Measurements from ENCODE around the gene XPNPEP1. TPM values are rescaled to one million over a fixed set of nuclear protein-coding genes. Genes with fewer than 3 reads are reported as not detected.

Gene XPNPEP1
- total RNA-seq, 4 donors from 2014 or later, result 77.5 to 109 (median 100) TPM

- no peak overlapping the region for H3K4me3 ChIP-seq (ENCODE audit: low read depth, poor library complexity, severe bottlenecking)
- 93 to 98% methylated on average over 2 of the region's 2 CpGs for WGBS, 2 donors
- intact Hi-C loops (cut with DNase I; ENCODE audit: low total_unique reads), result no loop called here
- TF ChIP-seq CTCF (IDR thresholded peaks at IDR 0.05), result no peak
- no peak for TF ChIP-seq POLR2A (IDR thresholded peaks at IDR 0.05)
- no peak for DNase-seq (ENCODE audit: low spot score in 2 of 2)
Observed at GRCh38 chr10:109863775-109864174, 59.5 kb downstream of the XPNPEP1 start.

- DNase-seq (ENCODE audit: low spot score in 2 of 2), result no peak
- no peak overlapping the region for H3K4me3 ChIP-seq (ENCODE audit: low read depth, poor library complexity, severe bottlenecking)
- TF ChIP-seq CTCF (IDR thresholded peaks at IDR 0.05) (no peak), POLR2A (IDR thresholded peaks at IDR 0.05) (no peak)
- intact Hi-C loops (cut with DNase I; ENCODE audit: low total_unique reads), result no loop called here
Observed at GRCh38 chr10:109862738-109863137, 60.6 kb downstream of the XPNPEP1 start.

GRCh38 chr10:109862041-109862440 lies 61.3 kb downstream of the XPNPEP1 start:
- no peak overlapping the region for H3K4me3 ChIP-seq (ENCODE audit: low read depth, poor library complexity, severe bottlenecking)
- intact Hi-C loops (cut with DNase I; ENCODE audit: low total_unique reads), result no loop called here
- TF ChIP-seq CTCF (IDR thresholded peaks at IDR 0.05) (no peak), POLR2A (IDR thresholded peaks at IDR 0.05) (no peak)
- peak in 1 of 2 donors; percentile 9 for DNase-seq (ENCODE audit: low spot score in 2 of 2)
- 62 to 63% methylated on average over 6 of the region's 6 CpGs for WGBS, 2 donors

- H3K4me3 ChIP-seq (ENCODE audit: low read depth, poor library complexity, severe bottlenecking), result no peak overlapping the region
- no peak for DNase-seq (ENCODE audit: low spot score in 2 of 2)
- intact Hi-C loops (cut with DNase I; ENCODE audit: low total_unique reads), result no loop called here
- WGBS, 2 donors, result 57 to 65% methylated on average over 4 of the region's 4 CpGs
- TF ChIP-seq CTCF (IDR thresholded peaks at IDR 0.05) (no peak), POLR2A (IDR thresholded peaks at IDR 0.05) (no peak)
Observed at GRCh38 chr10:109861081-109861480, 62.2 kb downstream of the XPNPEP1 start.

GRCh38 chr10:109859221-109859620 lies 64.1 kb downstream of the XPNPEP1 start:
- 90 to 97% methylated on average over 1 of the region's 1 CpG for WGBS, 2 donors
- intact Hi-C loops (cut with DNase I; ENCODE audit: low total_unique reads), result no loop called here
- TF ChIP-seq POLR2A (IDR thresholded peaks at IDR 0.05) (no peak), CTCF (IDR thresholded peaks at IDR 0.05) (no peak)
- no peak overlapping the region for H3K4me3 ChIP-seq (ENCODE audit: low read depth, poor library complexity, severe bottlenecking)
- DNase-seq (ENCODE audit: low spot score in 2 of 2), result no peak

- no peak overlapping the region for H3K4me3 ChIP-seq (ENCODE audit: low read depth, poor library complexity, severe bottlenecking)
- TF ChIP-seq POLR2A (IDR thresholded peaks at IDR 0.05) (no peak), CTCF (IDR thresholded peaks at IDR 0.05) (no peak)
- no peak for DNase-seq (ENCODE audit: low spot score in 2 of 2)
- WGBS, 2 donors, result 93% methylated on average over 5 of the region's 5 CpGs
- intact Hi-C loops (cut with DNase I; ENCODE audit: low total_unique reads), result no loop called here
Observed at GRCh38 chr10:109855746-109856145, 67.6 kb downstream of the XPNPEP1 start.

Data from lower leg skin (tissue), 4 donors.